MCF 10A (cell line): ENCODE data around the gene HELZ. TPM values are rescaled to one million over a fixed set of nuclear protein-coding genes. Genes with fewer than 3 reads are reported as not detected.
"Not testable (repeated sequence)": the region's sequence is repeated elsewhere in the genome, so short reads cannot be mapped to it uniquely, and the experiment has no call there.

Experiments
- BruUV-seq: library from RNA; stranded (reverse); fragments of 400-500 nt; replicated peaks from 2 replicates; lab custom pipeline; 2021; lab: Mats Ljungman, UMichigan
- CTCF ChIA-PET: fragments of 300-600 bp; sonication (Branson Sonifier 250); formaldehyde crosslinking; extraction: SDS; loops from one replicate; lab custom pipeline; 2021; ENCODE audit warnings: antibody characterized with exemption, inconsistent platforms; lab: Yijun Ruan, JAX
- POLR2A ChIA-PET: fragments of 300-600, 350-650 bp; sonication (Branson Sonifier 250); formaldehyde crosslinking; extraction: SDS; loops from one replicate; lab custom pipeline; 2020; ENCODE audit warnings: antibody characterized with exemption, inconsistent platforms; lab: Yijun Ruan, JAX
- DNase-seq: peaks from one replicate; pipeline ENCODE4 v3.0.0-alpha.2; 2018; ENCODE audit not compliant: unreplicated experiment
- H3K27ac Mint-ChIP-seq: one replicate; pipeline ENCODE4 v1.8.0; 2022; ENCODE audit warnings: mild to moderate bottlenecking, low read depth, mixed read lengths; ENCODE audit not compliant: unreplicated experiment
- H3K27me3 Mint-ChIP-seq: one replicate; pipeline ENCODE4 v1.8.0; 2022; ENCODE audit warnings: mixed read lengths; ENCODE audit not compliant: insufficient read depth, unreplicated experiment
- H3K36me3 Mint-ChIP-seq: one replicate; pipeline ENCODE4 v1.8.0; 2022; ENCODE audit warnings: mild to moderate bottlenecking, moderate library complexity, mixed read lengths; ENCODE audit not compliant: insufficient read depth, unreplicated experiment
- H3K4me1 Mint-ChIP-seq: one replicate; pipeline ENCODE4 v1.8.0; 2022; ENCODE audit warnings: mixed read lengths; ENCODE audit not compliant: insufficient read depth, unreplicated experiment
- H3K4me3 Mint-ChIP-seq: one replicate; pipeline ENCODE4 v1.8.0; 2022; ENCODE audit warnings: mild to moderate bottlenecking, moderate library complexity, mixed read lengths; ENCODE audit not compliant: unreplicated experiment
- H3K9me3 Mint-ChIP-seq: one replicate; pipeline ENCODE4 v1.8.0; 2022; ENCODE audit warnings: mixed read lengths; ENCODE audit not compliant: unreplicated experiment
- CTCF ChIP-seq: fragments of 200-600 bp; IDR thresholded peaks from one replicate; pipeline ENCODE4 v1.8.0; 2022; ENCODE audit warnings: antibody characterized with exemption, mild to moderate bottlenecking; ENCODE audit not compliant: unreplicated experiment
- intact Hi-C: fragments of 100-400 bp; cut with micrococcal nuclease; formaldehyde crosslinking; loops from 2 replicates; pipeline ENCODE4 v1.14.1; 2022
- total RNA-seq: library from RNA; stranded (reverse); gene quantifications from 2 replicates; pipeline ENCODE4 v1.2.3, GENCODE V29; 2022

Gene HELZ
- total RNA-seq, 1 experiment from 2014 or later, result 71.7 TPM

- DNase-seq, result no peak
- no TSS peak for BruUV-seq
- TF ChIP-seq CTCF, result no peak
- POLR2A ChIA-PET, result interaction anchor here (0.6 to 1.5 kb wide), 5 partner anchors 25 to 72 kb away, joined by 3 to 7 read pairs (median 3); no protein-coding TSS in a partner anchor
- H3K27ac Mint-ChIP-seq, result no peak overlapping the region
- H3K9me3 Mint-ChIP-seq, result no peaks in the 10 kb centered on the region
- no peaks in the 10 kb centered on the region for H3K4me1 Mint-ChIP-seq
- intact Hi-C loops, result loop anchor here (5.0 to 10.0 kb wide), 2 partner anchors 376 to 574 kb away; no protein-coding TSS in a partner anchor
- H3K4me3 Mint-ChIP-seq, result no peak overlapping the region
- no peaks in the 10 kb centered on the region for H3K36me3 Mint-ChIP-seq
- CTCF ChIA-PET, result interaction anchor here (0.6 to 7.1 kb wide), 3 partner anchors 9 to 72 kb away, joined by 3 to 95 read pairs (median 3); no protein-coding TSS in a partner anchor
- H3K27me3 Mint-ChIP-seq, result no peaks in the 10 kb centered on the region
Measured at GRCh38 chr17:67290711-67291291, 45.8 kb upstream of the HELZ start.

- H3K9me3 Mint-ChIP-seq, result no peaks in the 10 kb centered on the region
- BruUV-seq, result no TSS peak
- H3K4me1 Mint-ChIP-seq, result no peaks in the 10 kb centered on the region
- ChIA-PET POLR2A (interaction anchor here (0.6 to 0.9 kb wide), 2 partner anchors 26 to 63 kb away, joined by 3 to 4 read pairs; no protein-coding TSS in a partner anchor), CTCF (interaction anchor here (7.1 kb wide), 1 partner anchor 71 kb away, joined by 95 read pairs; no protein-coding TSS in a partner anchor)
- no peaks in the 10 kb centered on the region for H3K36me3 Mint-ChIP-seq
- intact Hi-C loops, result loop anchor here (5.0 to 10.0 kb wide), 2 partner anchors 375 to 573 kb away; no protein-coding TSS in a partner anchor
- TF ChIP-seq CTCF, result no peak
- H3K27me3 Mint-ChIP-seq, result no peaks in the 10 kb centered on the region
- DNase-seq, result no peak
- H3K27ac Mint-ChIP-seq, result no peak overlapping the region
- no peak overlapping the region for H3K4me3 Mint-ChIP-seq
Measured at GRCh38 chr17:67290244-67290643, 45.2 kb upstream of the HELZ start.

GRCh38 chr17:67289181-67289876 is 44.3 kb upstream of the HELZ start:
- H3K27ac Mint-ChIP-seq, result no peak overlapping the region

GRCh38 chr17:67286826-67287225 is 41.8 kb upstream of the HELZ start:
- BruUV-seq, H3K36me3 Mint-ChIP-seq: not testable (repeated sequence)
- POLR2A ChIA-PET, result interaction anchor here (1.0 to 2.6 kb wide), 4 partner anchors 32 to 44 kb away, joined by 3 to 8 read pairs (median 5); partner anchors contain the start of gene HELZ

More at GRCh38 chr17:67289181-67289876, 44.3 kb upstream of the HELZ start:
- Mint-ChIP-seq H3K27me3 (no peaks in the 10 kb centered on the region), H3K36me3 (no peaks in the 10 kb centered on the region), H3K4me1 (no peaks in the 10 kb centered on the region), H3K9me3 (no peaks in the 10 kb centered on the region), H3K4me3 (no peak overlapping the region)
- CTCF ChIA-PET, result interaction anchor here (0.6 to 7.1 kb wide), 6 partner anchors 13 to 133 kb away, joined by 3 to 95 read pairs (median 3); no protein-coding TSS in a partner anchor
- intact Hi-C loops, result no loop called here
- no peak for TF ChIP-seq CTCF
- DNase-seq, result no peak
- POLR2A ChIA-PET, result interaction anchor here (0.6 to 2.6 kb wide), 6 partner anchors 8 to 539 kb away, joined by 3 to 8 read pairs (median 3); partner anchors contain the start of gene HELZ
- BruUV-seq, result no TSS peak

More at GRCh38 chr17:67286826-67287225, 41.8 kb upstream of the HELZ start:
- CTCF ChIA-PET, result interaction anchor here (0.7 kb wide), 1 partner anchor 67 kb away, joined by 3 read pairs; no protein-coding TSS in a partner anchor
- H3K4me3 Mint-ChIP-seq, H3K9me3 Mint-ChIP-seq, intact Hi-C loops, H3K4me1 Mint-ChIP-seq, H3K27ac Mint-ChIP-seq, DNase-seq, H3K27me3 Mint-ChIP-seq: not testable (repeated sequence)
